ENCODE data around the gene HEPACAM2. TPM values are rescaled to one million over a fixed set of nuclear protein-coding genes. Genes with fewer than 3 reads are reported as not detected.
A peak's percentile ranks its signal among the peaks of the same experiment; 100 is the strongest.

HEPACAM2 gene
- total and polyA plus RNA-seq, 2 donors (not counting 3 experiments of a cell fraction or from before 2014, with no cell fraction given): not detected

- Histone ChIP-seq H3K4me1 (ENCODE audit: control insufficient read depth, extremely low read depth, insufficient read depth, low read length) (peaks cover 20% of the 10 kb centered on the region), H2AFZ (ENCODE audit: low read depth, low read length) (no peak overlapping the region), H3K4me2 (ENCODE audit: insufficient read depth, low read length) (no peak overlapping the region), H4K20me1 (replicated peaks; ENCODE audit: control insufficient read depth, extremely low read depth, insufficient read depth, low read length) (no peaks in the 10 kb centered on the region), H3K9ac (replicated peaks; ENCODE audit: extremely low read depth, insufficient read depth, low read length) (no peak overlapping the region), H3K79me2 (ENCODE audit: control insufficient read depth, insufficient read depth, low read length) (no peaks in the 10 kb centered on the region), H3K36me3 (ENCODE audit: control insufficient read depth in 2 of 2, extremely low read depth in 1 of 2, insufficient read depth in 2 of 2, low read length in 2 of 2) (no peaks in the 10 kb centered on the region), H3K27me3 (ENCODE audit: control insufficient read depth in 2 of 2, insufficient read depth in 2 of 2, low read length in 2 of 2) (no peaks in the 10 kb centered on the region), H3K9me1 (replicated peaks; ENCODE audit: control insufficient read depth, extremely low read depth, insufficient read depth, low read length) (no peaks in the 10 kb centered on the region), H3K27ac (ENCODE audit: insufficient read depth, low read depth, low read length) (peak overlapping the region; percentile 50), H3K4me3 (replicated peaks in 1 of 3; ENCODE audit: insufficient read depth in 1 of 3, low read depth in 1 of 3, low read length in 3 of 3) (no peak overlapping the region), H3K9me3 (replicated peaks; ENCODE audit: control insufficient read depth, insufficient read depth, low read length) (no peaks in the 10 kb centered on the region)
- TF ChIP-seq MYC (IDR thresholded peaks at IDR 0.05; ENCODE audit: low read depth, low read length) (no peak), POLR2A (IDR thresholded peaks at IDR 0.05; ENCODE audit: low read depth, low read length) (no peak), MAX (IDR thresholded peaks at IDR 0.05; ENCODE audit: insufficient read depth, insufficient read length) (no peak), CTCF (IDR thresholded peaks at IDR 0.05; ENCODE audit: extremely low read depth in 1 of 2, insufficient read depth in 1 of 2, low read depth in 1 of 2, low read length in 2 of 2) (no peak), POLR2AphosphoS5 (IDR thresholded peaks at IDR 0.05; ENCODE audit: insufficient read depth, low read depth, low read length) (no peak), EZH2 (IDR thresholded peaks at IDR 0.05; ENCODE audit: borderline replicate concordance, low read depth, low read length, severe bottlenecking) (no peak), JUN (IDR thresholded peaks at IDR 0.05; ENCODE audit: borderline replicate concordance, insufficient read depth, insufficient read length, low read depth) (no peak), GATA2 (IDR thresholded peaks at IDR 0.05; ENCODE audit: insufficient read depth, insufficient read length, low read depth, low read length) (no peak)
- dilution Hi-C loops (cut with MboI; ENCODE audit: extremely low pct_ligation_motif_present, low sequenced_read_pairs) (no loop called here), intact Hi-C loops (cut with micrococcal nuclease) (loop anchor here (1.0 to 10.0 kb wide), 4 partner anchors 28 to 511 kb away; no protein-coding TSS in a partner anchor)
- CTCF ChIA-PET: interaction anchor here (1.4 to 1.5 kb wide), 2 partner anchors 9 to 81 kb away, joined by 3 read pairs; no protein-coding TSS in a partner anchor
- BruUV-seq (replicated peaks): no TSS peak
- FAIRE-seq: no peak
- POLR2A ChIA-PET: no interaction called here
- peak; percentile 84 for DNase-seq (ENCODE audit: low read depth, low spot score)
Measured at GRCh38 chr7:93146036-93146435, 80.2 kb downstream of the HEPACAM2 start.

Data from endothelial cell of umbilical vein (primary cell).